ENCODE measurements around the gene HCN1. TPM values are rescaled to one million over a fixed set of nuclear protein-coding genes. Genes with fewer than 3 reads are reported as not detected.

Gene HCN1
- total and polyA plus RNA-seq, 2 of the 4 experiments (the other 2 are of a cell fraction), result not detected

DNA sequence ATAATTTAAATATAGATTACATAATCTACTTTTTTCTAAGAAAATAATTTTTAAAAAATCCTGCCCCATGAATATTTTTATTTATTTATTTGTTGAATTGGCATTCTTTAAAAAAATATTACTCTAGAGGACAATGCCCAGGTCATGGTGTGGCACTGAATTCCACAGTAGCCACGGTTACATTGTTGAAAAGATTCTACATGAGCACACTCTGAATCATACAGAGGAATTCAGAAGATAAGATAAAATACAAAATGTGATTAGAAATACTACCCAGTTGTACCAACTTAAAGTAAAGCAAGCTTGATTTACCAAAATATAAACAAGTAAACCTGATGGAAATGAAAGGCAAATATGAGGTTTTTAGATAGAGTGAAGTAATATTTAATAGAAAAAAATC is 183.7 kb downstream of the HCN1 start:
- H2BK15ac ChIP-seq (ENCODE audit: low read depth, low read length), result no peak overlapping the region
- in situ Hi-C loops (cut with MboI; ENCODE audit: low sequenced_read_pairs) (no loop called here), dilution Hi-C loops (cut with HindIII; ENCODE audit: low sequenced_read_pairs, unreplicated experiment) (no loop called here)

More for the DNA sequence above, 183.7 kb downstream of the HCN1 start:
- Histone ChIP-seq H3K27ac (ENCODE audit: insufficient read depth, low read length) (no peak overlapping the region), H3K9ac (ENCODE audit: low read depth, low read length) (no peak overlapping the region), H3K4ac (ENCODE audit: low read depth, low read length) (no peak overlapping the region), H3K4me1 (ENCODE audit: control insufficient read depth, insufficient read depth, low read length) (no peaks in the 10 kb centered on the region), H4K5ac (ENCODE audit: low read depth, low read length) (no peak overlapping the region), H2AK5ac (ENCODE audit: low read depth, low read length) (no peak overlapping the region), H3K14ac (replicated peaks; ENCODE audit: low read depth, low read length) (no peak overlapping the region), H4K91ac (ENCODE audit: insufficient read depth, low read depth, low read length) (no peak overlapping the region), H2BK20ac (ENCODE audit: low read depth, low read length) (no peak overlapping the region), H4K20me1 (ENCODE audit: insufficient read depth, low read length) (no peaks in the 10 kb centered on the region), H3K18ac (ENCODE audit: low read depth, low read length) (no peak overlapping the region), H3K36me3 (ENCODE audit: control insufficient read depth, insufficient read depth, low read length) (no peaks in the 10 kb centered on the region), H3K79me1 (ENCODE audit: low read depth in 1 of 2, low read length in 2 of 2) (no peaks in the 10 kb centered on the region), H3K9me3 (ENCODE audit: control insufficient read depth, insufficient read depth, low read length) (peaks cover 2% of the 10 kb centered on the region), H3K4me2 (ENCODE audit: low read depth, low read length) (no peak overlapping the region), H2BK120ac (ENCODE audit: low read depth, low read length) (no peak overlapping the region), H3K9me1 (ENCODE audit: insufficient read depth, low read length) (no peaks in the 10 kb centered on the region), H2BK5ac (ENCODE audit: low read depth, low read length, poor library complexity, severe bottlenecking) (no peak overlapping the region), H2AFZ (replicated peaks; ENCODE audit: low read length, poor library complexity) (no peak overlapping the region), H4K8ac (ENCODE audit: low read depth in 2 of 2, low read length in 2 of 2) (no peak overlapping the region), H3K27me3 (ENCODE audit: control insufficient read depth, insufficient read depth, low read length) (no peaks in the 10 kb centered on the region), H3K56ac (ENCODE audit: extremely low read depth, insufficient read depth, low read length) (no peak overlapping the region), H3K4me3 (ENCODE audit: insufficient read depth, low read depth, low read length) (no peak overlapping the region), H2AK9ac (replicated peaks; ENCODE audit: low read depth, low read length, poor library complexity) (no peak overlapping the region), H3K23ac (ENCODE audit: low read depth, low read length) (no peak overlapping the region)
- no peak for TF ChIP-seq RCOR1 (IDR thresholded peaks at IDR 0.05; ENCODE audit: insufficient replicate concordance, low read length)
- TF ChIP-seq CTCF (conservative IDR thresholded peaks at IDR 0.05; ENCODE audit: low read depth, low read length), result no peak
- no peak for TF ChIP-seq MXI1 (IDR thresholded peaks at IDR 0.05; ENCODE audit: borderline replicate concordance, low read depth, low read length)
- TF ChIP-seq RAD21 (IDR thresholded peaks at IDR 0.05; ENCODE audit: low read length), result no peak
- no peak for TF ChIP-seq FOS (IDR thresholded peaks at IDR 0.05; ENCODE audit: low read depth, low read length)
- TF ChIP-seq SMC3 (IDR thresholded peaks at IDR 0.05; ENCODE audit: low read depth, low read length), result no peak
- TF ChIP-seq MAFK (IDR thresholded peaks at IDR 0.05; ENCODE audit: low read depth, low read length), result no peak
- DNase-seq (no peak), ATAC-seq (ENCODE audit: low read depth) (no peak)
- intact Hi-C loops (cut with micrococcal nuclease), result no loop called here
- CTCF ChIA-PET, result no interaction called here
- no TSS peak for BruUV-seq (replicated peaks)
- POLR2A ChIA-PET (ENCODE audit: unreplicated experiment), result no interaction called here
- WGBS, 2 experiments (ENCODE audit: extremely low coverage in 2 of 2, insufficient read length in 1 of 2), result no CpG with 5 or more reads among the region's 1 CpG

Data from IMR-90 (cell line).